ENCODE results near the gene YWHAG.
A peak's percentile ranks its signal among the peaks of the same experiment; 100 is the strongest.

Gene YWHAG

DNA sequence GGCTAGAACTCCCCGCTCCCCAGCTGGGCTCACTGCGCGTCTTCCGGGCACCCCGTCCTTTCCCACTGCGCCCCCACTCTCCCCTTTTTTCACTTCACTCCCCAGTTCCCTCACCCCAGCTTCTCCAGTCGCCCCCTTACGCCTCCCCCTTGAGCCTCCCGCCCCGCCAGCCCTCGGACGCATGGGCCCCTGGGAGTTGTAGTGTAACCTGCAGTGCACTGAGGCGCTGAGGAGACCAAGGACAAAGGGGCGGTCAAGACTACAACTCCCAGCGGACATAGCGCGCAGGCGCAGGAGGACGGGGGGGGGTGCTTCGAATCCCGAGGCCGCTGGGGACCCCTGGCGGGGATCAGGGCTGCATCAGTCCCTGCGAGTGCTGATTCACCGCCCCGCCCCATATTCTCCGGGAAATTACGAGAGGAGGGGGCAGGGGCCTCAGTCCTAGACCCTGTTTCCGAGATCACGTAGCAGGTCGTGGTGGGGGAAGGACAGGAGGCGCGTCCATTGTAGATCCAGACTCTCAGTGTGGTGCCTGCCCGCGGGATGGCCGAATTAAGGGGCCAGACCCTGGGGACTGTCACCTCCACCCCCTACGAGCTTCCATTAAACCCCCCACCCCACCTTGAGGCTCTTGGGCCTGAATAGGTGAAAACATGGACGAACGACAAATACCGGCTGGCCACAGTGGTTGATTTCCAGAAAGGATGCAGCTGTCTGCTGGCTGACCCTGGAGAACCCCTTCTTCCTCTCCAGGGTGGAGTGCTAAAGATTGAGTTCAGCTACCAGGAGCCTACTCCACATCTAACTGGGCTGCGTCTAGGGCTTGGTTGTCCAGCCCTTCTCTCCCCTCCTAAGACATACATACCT is 553 bp upstream of the YWHAG start:
- H3K4me1 ChIP-seq (ENCODE audit: low read depth, poor library complexity, severe bottlenecking): peaks cover 46% of the 10 kb centered on the region
- H3K36me3 ChIP-seq (ENCODE audit: insufficient read depth): peaks cover 19% of the 10 kb centered on the region; the same call in 1 of the 2 replicates
- H3K27me3 ChIP-seq (ENCODE audit: insufficient read depth, low read depth): no peaks in the 10 kb centered on the region
- H4K20me1 ChIP-seq (ENCODE audit: insufficient read depth): peaks cover 29% of the 10 kb centered on the region
- peak overlapping the region; percentile 13 for H3K4me3 ChIP-seq (IDR thresholded peaks at IDR 0.05; ENCODE audit: insufficient read depth, low read depth, low read length)
- H3K79me2 ChIP-seq (ENCODE audit: insufficient read depth, low read depth): peaks cover 43% of the 10 kb centered on the region
- TF ChIP-seq, protein P1, sequence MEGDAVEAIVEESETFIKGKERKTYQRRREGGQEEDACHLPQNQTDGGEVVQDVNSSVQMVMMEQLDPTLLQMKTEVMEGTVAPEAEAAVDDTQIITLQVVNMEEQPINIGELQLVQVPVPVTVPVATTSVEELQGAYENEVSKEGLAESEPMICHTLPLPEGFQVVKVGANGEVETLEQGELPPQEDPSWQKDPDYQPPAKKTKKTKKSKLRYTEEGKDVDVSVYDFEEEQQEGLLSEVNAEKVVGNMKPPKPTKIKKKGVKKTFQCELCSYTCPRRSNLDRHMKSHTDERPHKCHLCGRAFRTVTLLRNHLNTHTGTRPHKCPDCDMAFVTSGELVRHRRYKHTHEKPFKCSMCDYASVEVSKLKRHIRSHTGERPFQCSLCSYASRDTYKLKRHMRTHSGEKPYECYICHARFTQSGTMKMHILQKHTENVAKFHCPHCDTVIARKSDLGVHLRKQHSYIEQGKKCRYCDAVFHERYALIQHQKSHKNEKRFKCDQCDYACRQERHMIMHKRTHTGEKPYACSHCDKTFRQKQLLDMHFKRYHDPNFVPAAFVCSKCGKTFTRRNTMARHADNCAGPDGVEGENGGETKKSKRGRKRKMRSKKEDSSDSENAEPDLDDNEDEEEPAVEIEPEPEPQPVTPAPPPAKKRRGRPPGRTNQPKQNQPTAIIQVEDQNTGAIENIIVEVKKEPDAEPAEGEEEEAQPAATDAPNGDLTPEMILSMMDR (conservative IDR thresholded peaks at IDR 0.05; ENCODE audit: low read depth, low read length): peak; percentile 78
- peak overlapping the region; percentile 95 for H3K9ac ChIP-seq
- H3K4me2 ChIP-seq: peak overlapping the region; percentile 44; the same call in 1 of the 2 replicates
- peak overlapping the region; percentile 89 for H3K27ac ChIP-seq
- peak overlapping the region; percentile 63; the same call in 1 of the 2 replicates for H2AFZ ChIP-seq (ENCODE audit: low read depth)

DNA sequence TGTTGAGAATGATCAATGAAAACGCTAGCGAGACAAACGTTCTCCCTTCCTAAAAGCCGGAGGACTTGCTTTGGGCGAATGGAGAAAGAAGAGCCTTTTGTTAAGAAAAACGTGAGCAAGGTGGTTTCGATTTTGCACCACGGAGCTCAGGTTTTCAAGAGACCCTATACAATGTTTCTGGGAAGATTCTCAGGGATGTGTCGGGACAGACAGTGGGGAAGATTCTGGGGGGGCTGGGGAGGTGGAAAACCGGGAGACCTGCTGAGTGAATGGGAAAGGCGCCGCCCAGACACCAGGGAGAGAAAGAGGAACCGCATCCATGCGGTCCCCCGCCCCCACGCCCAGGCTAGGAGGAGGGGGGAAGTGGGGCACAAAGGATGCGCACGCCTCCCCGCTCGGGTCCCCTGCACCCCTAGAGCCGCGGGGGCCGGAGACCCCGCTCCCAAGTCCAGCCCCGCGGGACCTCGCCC is 745 bp downstream of the YWHAG start:
- TF ChIP-seq, protein P1 (conservative IDR thresholded peaks at IDR 0.05; ENCODE audit: low read depth, low read length): no peak
- Histone ChIP-seq H3K36me3 (ENCODE audit: insufficient read depth) (peaks cover 24% of the 10 kb centered on the region; the same call in 1 of the 2 replicates), H3K27ac (peak overlapping the region; percentile 89), H3K27me3 (ENCODE audit: insufficient read depth, low read depth) (no peaks in the 10 kb centered on the region), H2AFZ (ENCODE audit: low read depth) (no peak overlapping the region), H3K9ac (peak overlapping the region; percentile 95), H3K79me2 (ENCODE audit: insufficient read depth, low read depth) (peaks cover 56% of the 10 kb centered on the region), H3K4me3 (IDR thresholded peaks at IDR 0.05; ENCODE audit: insufficient read depth, low read depth, low read length) (no peak overlapping the region), H3K4me1 (ENCODE audit: low read depth, poor library complexity, severe bottlenecking) (peaks cover 47% of the 10 kb centered on the region), H4K20me1 (ENCODE audit: insufficient read depth) (peaks cover 42% of the 10 kb centered on the region), H3K4me2 (peak overlapping the region; percentile 83)

DNA sequence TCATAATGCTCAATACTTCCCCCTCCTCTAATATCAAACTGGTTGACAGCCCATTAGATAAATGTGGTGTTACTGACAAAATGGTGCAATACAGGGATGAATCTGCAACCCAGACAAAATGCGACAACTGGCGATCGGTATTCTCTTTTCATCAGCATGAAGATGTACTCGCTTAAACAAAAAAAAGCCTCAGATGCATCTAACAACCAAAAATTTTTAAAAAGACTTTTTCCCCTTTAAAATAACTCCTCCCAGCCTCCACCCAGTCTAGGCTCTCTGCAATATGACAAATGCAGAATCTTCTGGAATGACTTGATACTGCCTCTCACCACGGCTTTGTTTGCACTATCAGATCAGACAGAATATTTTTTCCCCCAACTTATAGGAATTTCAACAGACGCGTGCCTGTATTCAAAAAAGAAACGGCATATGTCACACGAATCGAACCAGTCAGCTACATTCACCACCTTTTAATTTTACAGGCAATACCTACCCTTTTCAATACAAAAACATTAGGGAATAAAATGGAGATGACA is 1.2 kb downstream of the YWHAG start:
- no peak overlapping the region for H2AFZ ChIP-seq (ENCODE audit: low read depth)

DNA sequence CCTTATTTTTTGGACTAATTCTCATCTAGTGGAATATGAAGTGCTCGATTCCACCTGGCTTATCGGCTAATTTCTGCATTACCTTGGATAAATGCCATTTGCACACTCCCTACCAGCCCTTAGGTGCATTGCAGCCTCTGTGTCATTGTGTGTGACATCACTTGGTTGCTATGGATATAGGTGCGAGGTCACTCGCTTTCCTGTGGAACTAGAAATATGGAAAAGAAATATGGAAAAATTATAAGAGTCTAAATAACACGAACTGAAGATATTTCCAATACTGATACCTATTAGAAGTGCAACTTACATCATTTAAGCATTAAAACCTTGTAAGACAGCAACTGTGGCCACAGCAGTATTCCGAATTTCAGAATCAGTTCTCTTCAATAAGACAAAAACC is 2.0 kb downstream of the YWHAG start:
- H3K27me3 ChIP-seq (ENCODE audit: insufficient read depth, low read depth): no peaks in the 10 kb centered on the region
- no peak overlapping the region for H2AFZ ChIP-seq (ENCODE audit: low read depth)
- peaks cover 68% of the 10 kb centered on the region for H3K79me2 ChIP-seq (ENCODE audit: insufficient read depth, low read depth)
- peaks cover 54% of the 10 kb centered on the region for H4K20me1 ChIP-seq (ENCODE audit: insufficient read depth)
- no peak overlapping the region for H3K4me3 ChIP-seq (IDR thresholded peaks at IDR 0.05; ENCODE audit: insufficient read depth, low read depth, low read length)
- peak overlapping the region; percentile 95; the same call in 1 of the 2 replicates for H3K9ac ChIP-seq
- peak overlapping the region; percentile 89; the same call in 1 of the 2 replicates for H3K27ac ChIP-seq
- peaks cover 27% of the 10 kb centered on the region; the same call in 1 of the 2 replicates for H3K36me3 ChIP-seq (ENCODE audit: insufficient read depth)
- peaks cover 52% of the 10 kb centered on the region for H3K4me1 ChIP-seq (ENCODE audit: low read depth, poor library complexity, severe bottlenecking)
- peak overlapping the region; percentile 83 for H3K4me2 ChIP-seq
- TF ChIP-seq, protein P1 (conservative IDR thresholded peaks at IDR 0.05; ENCODE audit: low read depth, low read length): no peak

More for the DNA sequence above, 1.2 kb downstream of the YWHAG start:
- Histone ChIP-seq H3K27ac (peak overlapping the region; percentile 89), H3K36me3 (ENCODE audit: insufficient read depth) (peaks cover 27% of the 10 kb centered on the region; the same call in 1 of the 2 replicates), H3K27me3 (ENCODE audit: insufficient read depth, low read depth) (no peaks in the 10 kb centered on the region), H3K4me2 (peak overlapping the region; percentile 83), H3K4me1 (ENCODE audit: low read depth, poor library complexity, severe bottlenecking) (peaks cover 52% of the 10 kb centered on the region), H4K20me1 (ENCODE audit: insufficient read depth) (peaks cover 47% of the 10 kb centered on the region), H3K9ac (peak overlapping the region; percentile 95), H3K4me3 (IDR thresholded peaks at IDR 0.05; ENCODE audit: insufficient read depth, low read depth, low read length) (no peak overlapping the region), H3K79me2 (ENCODE audit: insufficient read depth, low read depth) (peaks cover 61% of the 10 kb centered on the region)
- TF ChIP-seq, protein P1 (conservative IDR thresholded peaks at IDR 0.05; ENCODE audit: low read depth, low read length): no peak
